Occipital lobe (tissue), 2 donors: ENCODE results near the gene SMC1A. TPM values are rescaled to one million over a fixed set of nuclear protein-coding genes. Genes with fewer than 3 reads are reported as not detected.
"Not testable (repeated sequence)": the region's sequence is repeated elsewhere in the genome, so short reads cannot be mapped to it uniquely, and the experiment has no call there.

Source experiments
- DNase-seq: peaks from one replicate; lab custom pipeline; 2025; lab: John Stamatoyannopoulos, UW
- total RNA-seq: library from RNA; depleted of rRNA; stranded (reverse); fragments of >200 nt; gene quantifications from one replicate; pipeline ENCODE4 v1.2.3, GENCODE V29; 2014

The SMC1A gene
- total RNA-seq, result 17.6 TPM

GRCh38 chrX:53422086-53422860, at the start of gene SMC1A:
Gene SMC1A (minus strand): TSS chrX:53422654. CDS start chrX:53422600, 54 bp downstream.
- peak; percentile 89 for DNase-seq

DNA sequence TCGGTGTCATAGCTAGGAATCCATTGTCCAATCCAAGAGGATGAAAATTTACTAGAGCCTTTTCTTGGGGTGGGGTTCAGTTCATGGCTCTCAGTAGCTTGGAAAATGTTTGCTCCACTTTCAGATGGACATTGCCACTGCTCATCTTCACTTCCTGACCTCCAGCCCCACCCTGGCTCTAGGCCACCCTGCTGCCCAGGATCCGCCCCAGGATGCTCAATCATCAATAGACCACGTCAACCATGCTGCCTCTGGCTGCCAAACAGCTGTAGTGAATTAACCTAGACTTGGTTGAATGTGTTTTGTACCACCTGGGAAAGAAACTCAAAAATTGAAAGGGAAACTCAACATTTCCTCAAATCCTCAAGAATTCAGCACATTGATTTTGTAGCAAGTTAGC, 48.9 kb upstream of the SMC1A start:
- no peak for DNase-seq

GRCh38 chrX:53468659-53469058, 46.2 kb upstream of the SMC1A start:
- not testable (repeated sequence) for DNase-seq

DNA sequence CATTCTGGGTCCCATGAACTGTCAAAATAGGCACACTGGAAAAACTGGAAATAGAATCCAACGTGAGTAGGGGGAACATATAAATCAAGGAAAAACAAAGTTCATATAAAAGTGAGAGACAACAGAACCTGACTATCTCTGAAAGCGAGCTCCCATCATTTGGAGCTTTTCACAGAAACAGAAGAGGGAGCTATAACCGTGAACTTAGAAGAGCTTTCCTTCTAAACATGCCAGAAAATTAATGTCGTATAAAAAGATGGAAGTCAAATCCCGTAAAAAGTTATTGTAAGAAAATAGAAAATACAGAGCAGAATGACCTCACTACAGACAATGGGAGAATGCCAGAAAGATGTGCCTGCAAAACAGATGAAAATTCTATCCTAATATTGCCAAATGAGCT, 35.6 kb upstream of the SMC1A start:
- DNase-seq, result no peak

DNA sequence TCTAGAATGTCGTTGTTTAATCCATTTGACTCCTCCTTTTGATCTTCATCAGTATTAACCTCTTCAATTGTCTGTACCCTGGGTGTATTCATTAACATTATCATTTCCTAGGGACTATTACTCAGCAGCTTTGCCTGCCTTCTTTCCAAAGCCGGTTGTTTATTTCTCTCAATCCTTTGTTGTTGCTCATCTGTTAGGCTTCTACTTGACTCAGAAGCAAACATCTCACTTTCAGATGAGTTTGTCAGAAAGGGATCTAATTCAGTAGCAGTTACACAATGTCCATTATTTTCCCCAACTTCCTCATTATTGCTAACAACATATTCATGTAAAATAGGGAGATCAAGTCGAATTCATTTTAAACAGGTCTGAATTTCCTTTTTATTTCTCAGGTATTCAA, 33.8 kb upstream of the SMC1A start:
- no peak for DNase-seq

DNA sequence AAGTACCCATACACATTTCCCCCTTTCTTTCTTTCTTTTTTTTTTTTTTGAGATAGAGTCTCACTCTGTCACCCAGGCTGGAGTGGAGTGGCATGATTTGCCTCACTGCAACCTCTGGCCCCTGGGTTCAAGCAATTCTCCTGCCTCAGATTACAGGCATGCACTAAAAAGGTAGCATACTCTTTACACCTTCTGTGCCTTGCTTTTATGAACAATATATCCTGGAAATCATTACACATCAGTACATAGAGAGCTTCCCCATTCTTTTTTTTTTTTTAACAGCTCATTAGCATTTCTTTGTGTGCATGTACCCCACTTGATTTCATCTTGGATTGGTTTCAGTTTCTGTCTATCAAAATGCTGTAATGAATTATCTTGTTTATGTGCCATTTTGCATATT, 30.4 kb upstream of the SMC1A start:
- DNase-seq, result no peak

GRCh38 chrX:53449632-53450031, 27.2 kb upstream of the SMC1A start:
- no peak for DNase-seq

GRCh38 chrX:53447441-53447840, 25.0 kb upstream of the SMC1A start:
- DNase-seq, result no peak

DNA sequence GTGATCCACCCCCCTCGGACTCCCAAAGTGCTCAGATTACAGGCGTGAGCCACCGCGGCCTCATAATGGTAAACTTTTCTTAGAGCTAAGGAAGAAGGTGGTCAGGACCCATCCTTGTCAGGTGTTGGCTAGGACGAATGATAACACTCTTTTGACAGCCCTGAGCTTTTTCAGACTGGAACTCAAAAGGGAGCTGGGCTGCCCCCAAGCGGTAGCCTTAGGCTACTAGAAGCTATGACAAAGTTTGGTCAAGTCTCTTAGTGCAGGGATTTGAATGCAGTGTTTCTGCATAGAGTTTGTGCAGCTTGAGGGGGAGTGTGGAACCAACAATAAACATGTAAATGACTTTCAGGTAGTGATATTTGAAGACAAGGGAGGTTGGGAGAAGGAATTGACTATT, 23.5 kb upstream of the SMC1A start:
- no peak for DNase-seq

DNA sequence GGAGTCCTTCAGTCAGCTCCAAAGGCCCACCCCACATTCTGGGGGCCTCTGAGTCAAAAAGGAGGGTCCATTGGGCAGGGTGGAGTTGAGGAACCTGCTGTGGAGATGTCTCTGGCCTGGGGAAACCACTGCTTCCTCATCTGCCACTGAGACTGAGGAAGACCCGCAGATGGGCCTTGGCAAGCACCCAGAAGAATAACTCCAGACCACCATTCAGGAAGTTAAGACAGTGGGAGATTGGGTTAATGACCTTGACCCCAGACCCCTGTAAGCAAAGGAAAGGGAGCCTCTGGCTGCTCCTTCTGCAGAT, 19.8 kb upstream of the SMC1A start:
- DNase-seq, result no peak

DNA sequence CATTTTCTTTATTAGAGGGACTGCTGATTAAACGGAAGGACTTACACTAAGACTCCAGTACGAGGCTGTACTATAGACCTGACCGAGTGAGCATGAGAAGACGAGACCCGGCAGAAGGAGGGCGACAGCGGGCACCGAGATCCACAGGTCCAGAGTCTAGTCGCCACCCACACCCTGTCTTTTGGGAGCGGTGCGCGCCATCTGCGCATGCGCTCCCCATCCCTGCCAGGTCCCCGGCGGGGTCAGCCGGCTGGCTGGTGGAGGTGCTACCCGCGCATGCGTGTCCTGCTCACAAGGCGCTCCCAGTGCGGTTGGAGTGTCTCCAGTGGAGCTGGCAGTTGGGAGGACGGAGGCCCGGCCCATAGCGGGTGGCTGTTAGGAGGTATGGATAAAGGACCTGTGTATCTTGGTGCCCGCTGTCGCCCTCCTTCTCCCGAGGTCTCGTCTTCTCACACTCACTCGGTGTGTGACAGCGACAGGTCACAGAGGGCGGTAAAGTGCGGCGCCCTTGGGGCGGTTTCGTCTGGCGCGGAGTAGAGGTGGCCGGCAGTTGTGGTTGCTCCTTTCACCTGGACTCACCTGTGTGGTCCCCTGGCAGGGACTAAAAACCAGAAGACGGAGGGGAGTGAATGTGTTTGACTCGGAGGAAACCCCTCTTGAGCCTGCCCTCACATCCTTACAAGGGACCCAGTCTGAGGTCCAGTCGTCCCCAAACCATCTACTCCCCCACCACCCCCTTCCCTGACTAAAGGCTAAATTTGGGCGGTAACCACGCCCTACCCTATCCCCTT, 19.3 kb upstream of the SMC1A start:
- peak; percentile 46 for DNase-seq

DNA sequence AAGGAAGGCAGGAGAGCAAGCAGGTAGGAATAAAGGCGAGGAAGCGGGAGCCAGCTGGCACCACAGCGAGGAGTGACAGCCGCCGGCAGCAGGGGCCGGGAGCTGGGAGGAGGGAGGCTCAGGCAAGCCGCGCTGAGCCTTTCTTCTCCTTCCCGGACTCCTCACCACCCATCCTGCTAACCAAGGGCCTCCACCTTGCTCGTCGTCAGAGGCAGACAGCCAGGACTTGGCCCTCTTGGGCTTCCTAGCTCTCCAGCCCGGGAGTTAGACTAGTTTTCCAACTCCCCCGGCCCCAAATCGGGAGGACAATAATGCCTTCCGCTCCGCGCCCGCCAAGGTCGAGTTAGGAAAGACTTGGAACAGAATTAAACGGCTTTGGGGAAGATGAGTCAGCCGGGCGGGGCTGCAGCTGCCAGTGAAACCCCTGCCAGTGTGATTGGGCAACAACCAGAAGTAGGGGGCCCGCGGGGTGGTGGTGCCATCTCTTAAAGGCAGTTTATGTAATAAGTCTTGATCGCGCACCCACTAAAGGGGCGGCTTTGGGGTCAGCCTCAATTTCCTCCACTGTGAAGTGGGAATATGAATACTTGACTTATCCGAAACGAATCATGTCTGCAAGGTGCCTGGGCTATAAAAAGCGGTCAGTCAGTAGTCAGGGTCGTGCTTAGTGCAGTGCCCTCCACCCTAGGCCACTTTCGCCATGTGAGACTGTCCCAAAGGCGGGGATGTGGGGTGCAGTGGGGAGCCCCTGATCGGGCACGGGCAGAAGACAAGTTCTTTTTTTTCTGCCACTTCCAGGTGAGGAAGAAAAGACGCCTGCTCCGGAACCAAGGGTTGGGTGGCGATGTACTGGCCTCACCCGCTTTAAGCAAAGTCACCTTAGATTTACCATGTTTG, 18.4 kb upstream of the SMC1A start:
- peak; percentile 45 for DNase-seq

- no peak for DNase-seq
Observed at GRCh38 chrX:53440101-53440500, 17.6 kb upstream of the SMC1A start.

- no peak for DNase-seq
Observed at GRCh38 chrX:53438832-53439230, 16.4 kb upstream of the SMC1A start.

DNA sequence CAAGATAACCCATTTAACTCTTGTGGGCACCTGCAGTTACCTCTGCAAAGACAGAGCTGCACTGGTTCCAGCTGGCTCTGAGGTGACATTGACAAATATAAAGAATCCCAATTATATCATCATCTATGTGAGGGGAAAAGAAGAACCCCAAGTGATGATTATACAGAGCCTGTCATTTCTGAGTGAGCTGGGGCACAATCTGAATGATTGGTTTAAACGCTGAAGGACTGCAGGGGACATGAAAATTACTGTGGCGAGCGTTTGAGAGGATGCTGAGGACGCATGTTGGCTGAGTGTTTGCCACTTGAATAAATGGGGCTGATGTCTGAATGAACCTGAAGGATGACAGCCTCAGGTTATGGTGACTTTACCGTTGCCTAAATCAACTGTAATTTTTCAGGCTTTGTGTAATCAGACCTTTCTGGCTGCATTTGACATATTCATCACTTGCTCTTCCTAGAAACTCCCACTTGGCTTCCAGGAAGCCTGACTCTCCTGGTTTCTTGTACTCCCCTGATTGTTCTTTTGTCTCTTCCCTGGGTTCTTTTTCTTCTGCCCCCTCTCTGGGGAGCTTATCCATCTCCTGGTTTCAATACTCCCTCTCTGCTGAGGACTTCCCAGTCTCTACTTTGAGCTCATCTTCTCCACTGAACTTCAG, 15.8 kb upstream of the SMC1A start:
- DNase-seq, result no peak

- no peak for DNase-seq
Observed at GRCh38 chrX:53437206-53437605, 14.8 kb upstream of the SMC1A start.

GRCh38 chrX:53435997-53436396, 13.5 kb upstream of the SMC1A start:
- peak; percentile 2 for DNase-seq

GRCh38 chrX:53433651-53434639, 11.5 kb upstream of the SMC1A start, which contains the start of gene HSD17B10:
Gene HSD17B10 (minus strand): TSS chrX:53434370. CDS start chrX:53434345, 25 bp downstream.
- DNase-seq, result peak; percentile 83

DNA sequence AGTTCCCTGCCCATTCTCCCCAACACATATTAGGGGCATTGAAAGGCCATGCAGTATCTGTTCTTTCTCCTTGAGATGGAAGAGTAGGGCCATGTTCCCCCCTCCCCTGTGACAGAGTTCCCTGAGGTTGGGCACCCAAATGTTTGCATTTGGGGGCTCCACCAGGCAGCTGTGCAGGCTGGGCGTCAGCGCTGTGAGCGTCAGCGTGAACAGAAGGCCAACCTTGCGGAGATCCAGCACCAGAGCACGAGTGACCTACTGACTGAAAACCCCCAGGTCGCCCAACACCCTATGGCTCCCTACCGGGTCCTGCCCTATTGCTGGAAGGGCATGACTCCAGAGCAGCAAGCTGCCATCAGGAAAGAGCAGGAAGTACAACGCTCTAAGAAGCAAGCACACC, 7.8 kb upstream of the SMC1A start:
- no peak for DNase-seq

DNA sequence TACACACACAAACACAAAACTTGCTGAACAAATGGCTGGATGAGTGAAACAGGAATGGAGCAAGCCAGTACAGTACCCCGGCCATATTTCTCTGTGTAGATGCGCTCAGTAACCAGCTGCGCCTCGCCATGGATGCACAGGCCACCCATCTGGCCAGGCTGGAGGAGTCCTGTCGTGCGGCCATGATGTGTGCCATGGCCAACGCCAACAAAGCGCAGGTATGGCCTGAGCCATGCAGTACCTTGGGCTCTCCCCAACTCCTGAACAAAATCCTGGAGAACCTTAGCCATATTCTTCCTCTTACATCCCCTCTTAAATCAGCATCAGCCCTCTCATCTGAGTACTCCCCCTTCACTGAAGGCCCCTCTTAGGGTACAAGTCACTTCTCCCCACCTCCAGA, 7.3 kb upstream of the SMC1A start:
- no peak for DNase-seq
